HCEC 1CT (cell line): ENCODE data around the gene CTSD.

Experiments
- DNase-seq: peaks from one replicate; pipeline ENCODE4 v3.0.0-alpha.2; 2017

Gene CTSD

GRCh38 chr11:1719781-1720180, 43.9 kb downstream of the CTSD start:
- no peak for DNase-seq

- no peak for DNase-seq
These were observed 45.4 kb downstream of the CTSD start for GRCh38 chr11:1718326-1718725.

- no peak for DNase-seq
These were observed 46.0 kb downstream of the CTSD start for GRCh38 chr11:1717745-1718144.

- no peak for DNase-seq
These were observed 48.5 kb downstream of the CTSD start for GRCh38 chr11:1714908-1715885.

- no peak for DNase-seq
These were observed 55.0 kb downstream of the CTSD start for GRCh38 chr11:1708716-1709115.

- no peak for DNase-seq
These were observed 56.0 kb downstream of the CTSD start for GRCh38 chr11:1707751-1708150.

- no peak for DNase-seq
These were observed 56.9 kb downstream of the CTSD start for GRCh38 chr11:1706634-1707400.

- no peak for DNase-seq
These were observed 58.3 kb downstream of the CTSD start for GRCh38 chr11:1705126-1706052.

- DNase-seq = no peak
These were observed 60.6 kb downstream of the CTSD start for GRCh38 chr11:1703146-1703545.
